Measurements from ENCODE around the gene STAU1. TPM values are rescaled to one million over a fixed set of nuclear protein-coding genes. Genes with fewer than 3 reads are reported as not detected.

Gene STAU1
- total RNA-seq, 1 donor from 2014 or later = 73.5 TPM

DNA sequence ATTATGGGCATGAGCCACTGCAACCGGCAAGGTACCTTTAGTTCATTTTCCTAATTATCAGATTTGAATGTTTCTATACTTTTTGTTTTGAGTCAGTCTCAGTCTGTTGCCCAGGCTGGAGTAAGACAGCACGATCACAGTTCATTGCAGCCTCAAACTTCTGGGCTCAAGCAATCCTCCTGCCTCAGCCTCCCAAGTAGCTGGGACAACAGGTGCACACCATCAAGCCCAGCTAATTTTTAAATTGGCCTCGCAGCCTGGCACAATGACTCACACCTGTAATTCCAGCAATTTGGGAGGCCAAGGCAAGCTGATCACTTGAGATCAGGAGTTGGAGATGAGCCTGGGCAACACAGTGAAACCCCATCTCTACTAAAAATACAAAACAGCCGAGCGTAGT, 24.4 kb downstream of the STAU1 start:
- Histone ChIP-seq H3K4me3 (no peak overlapping the region), H3K36me3 (peaks cover 28% of the 10 kb centered on the region), H3K27me3 (ENCODE audit: low read depth) (no peaks in the 10 kb centered on the region), H3K27ac (no peak overlapping the region), H3K4me1 (peaks cover 40% of the 10 kb centered on the region), H3K9me3 (no peaks in the 10 kb centered on the region)
- intact Hi-C loops (cut with DNase I) = no loop called here
- TF ChIP-seq, protein P1, sequence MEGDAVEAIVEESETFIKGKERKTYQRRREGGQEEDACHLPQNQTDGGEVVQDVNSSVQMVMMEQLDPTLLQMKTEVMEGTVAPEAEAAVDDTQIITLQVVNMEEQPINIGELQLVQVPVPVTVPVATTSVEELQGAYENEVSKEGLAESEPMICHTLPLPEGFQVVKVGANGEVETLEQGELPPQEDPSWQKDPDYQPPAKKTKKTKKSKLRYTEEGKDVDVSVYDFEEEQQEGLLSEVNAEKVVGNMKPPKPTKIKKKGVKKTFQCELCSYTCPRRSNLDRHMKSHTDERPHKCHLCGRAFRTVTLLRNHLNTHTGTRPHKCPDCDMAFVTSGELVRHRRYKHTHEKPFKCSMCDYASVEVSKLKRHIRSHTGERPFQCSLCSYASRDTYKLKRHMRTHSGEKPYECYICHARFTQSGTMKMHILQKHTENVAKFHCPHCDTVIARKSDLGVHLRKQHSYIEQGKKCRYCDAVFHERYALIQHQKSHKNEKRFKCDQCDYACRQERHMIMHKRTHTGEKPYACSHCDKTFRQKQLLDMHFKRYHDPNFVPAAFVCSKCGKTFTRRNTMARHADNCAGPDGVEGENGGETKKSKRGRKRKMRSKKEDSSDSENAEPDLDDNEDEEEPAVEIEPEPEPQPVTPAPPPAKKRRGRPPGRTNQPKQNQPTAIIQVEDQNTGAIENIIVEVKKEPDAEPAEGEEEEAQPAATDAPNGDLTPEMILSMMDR (IDR thresholded peaks at IDR 0.05) = no peak
- ATAC-seq = no peak
- no peak for DNase-seq

DNA sequence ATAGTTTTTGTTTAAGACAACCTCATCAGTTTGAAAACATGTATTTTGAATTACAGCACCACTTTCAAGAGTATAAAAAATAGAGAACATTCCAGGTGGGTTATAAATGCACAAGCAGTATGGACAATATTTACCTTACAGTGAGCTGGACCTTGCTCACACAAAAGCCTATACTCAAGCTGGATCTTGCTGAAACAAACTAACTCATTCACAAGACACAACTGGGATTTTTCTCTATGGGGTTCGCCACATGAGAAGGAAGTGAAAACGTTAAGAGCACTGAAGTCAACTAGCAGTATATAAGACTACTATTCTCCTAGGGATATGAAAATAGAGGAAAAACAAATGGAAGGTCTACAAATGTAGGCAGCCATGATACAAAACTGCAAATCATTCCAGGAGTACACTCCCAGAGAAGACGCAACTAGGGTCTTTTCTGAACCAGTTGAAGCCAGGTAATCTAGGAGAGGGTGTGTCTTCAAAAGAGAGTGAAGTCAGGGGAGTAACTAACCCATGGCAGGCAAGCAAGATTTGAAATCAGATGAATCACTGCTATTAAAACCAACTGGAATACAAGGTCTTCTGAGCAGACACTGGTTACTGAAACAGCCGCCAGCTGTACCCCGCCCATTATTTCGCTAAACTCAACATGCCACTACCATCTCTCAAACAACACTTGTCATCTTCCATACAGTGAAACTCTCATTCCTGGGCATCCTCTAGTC, 26.5 kb downstream of the STAU1 start:
- H3K27ac ChIP-seq = no peak overlapping the region
- intact Hi-C loops (cut with DNase I) = no loop called here
- ATAC-seq (no peak), DNase-seq (no peak)
- TF ChIP-seq, protein P1 (IDR thresholded peaks at IDR 0.05) = no peak
- peaks cover 37% of the 10 kb centered on the region for H3K36me3 ChIP-seq
- H3K4me3 ChIP-seq = no peak overlapping the region
- peaks cover 19% of the 10 kb centered on the region for H3K4me1 ChIP-seq
- H3K9me3 ChIP-seq = no peaks in the 10 kb centered on the region
- H3K27me3 ChIP-seq (ENCODE audit: low read depth) = no peaks in the 10 kb centered on the region

- TF ChIP-seq, protein P1 (IDR thresholded peaks at IDR 0.05) = no peak
- Histone ChIP-seq H3K4me3 (no peak overlapping the region), H3K36me3 (peaks cover 36% of the 10 kb centered on the region), H3K9me3 (no peaks in the 10 kb centered on the region), H3K27ac (no peak overlapping the region), H3K4me1 (peaks cover 11% of the 10 kb centered on the region), H3K27me3 (ENCODE audit: low read depth) (no peaks in the 10 kb centered on the region)
- no peak for DNase-seq
- intact Hi-C loops (cut with DNase I) = no loop called here
- ATAC-seq = no peak
These were observed 27.8 kb downstream of the STAU1 start for GRCh38 chr20:49160057-49160929.

- ATAC-seq = no peak
- Histone ChIP-seq H3K27me3 (ENCODE audit: low read depth) (no peaks in the 10 kb centered on the region), H3K4me3 (no peak overlapping the region), H3K36me3 (peaks cover 36% of the 10 kb centered on the region), H3K27ac (no peak overlapping the region), H3K9me3 (no peaks in the 10 kb centered on the region), H3K4me1 (peaks cover 11% of the 10 kb centered on the region)
- no peak for DNase-seq
- TF ChIP-seq, protein P1 (IDR thresholded peaks at IDR 0.05) = no peak
- intact Hi-C loops (cut with DNase I) = no loop called here
These were observed 31.0 kb downstream of the STAU1 start for GRCh38 chr20:49157146-49157545.

DNA sequence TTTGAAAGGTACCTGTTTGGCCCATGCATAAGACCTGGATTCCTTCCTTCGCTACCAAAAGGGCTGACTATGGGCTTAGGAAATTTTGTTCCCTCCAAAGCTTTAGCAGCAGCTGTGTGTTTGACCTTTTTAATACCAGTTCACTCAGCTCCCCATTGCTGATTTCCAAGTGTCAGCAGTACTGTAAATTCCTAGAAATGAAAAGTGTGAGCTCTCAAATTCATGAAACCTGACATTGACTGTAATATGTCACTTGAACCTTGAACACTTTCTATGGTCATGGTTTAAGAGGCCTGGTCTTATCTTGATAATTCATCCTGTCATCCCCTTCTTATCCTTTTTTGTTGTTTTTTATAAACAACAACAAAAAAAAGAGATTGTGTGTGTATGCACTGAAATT, 31.7 kb downstream of the STAU1 start:
- ATAC-seq (no peak), DNase-seq (no peak)
- H3K36me3 ChIP-seq = peaks cover 43% of the 10 kb centered on the region
- TF ChIP-seq, protein P1 (IDR thresholded peaks at IDR 0.05) = no peak
- no peak overlapping the region for H3K27ac ChIP-seq
- no peaks in the 10 kb centered on the region for H3K27me3 ChIP-seq (ENCODE audit: low read depth)
- peaks cover 10% of the 10 kb centered on the region for H3K4me1 ChIP-seq
- H3K9me3 ChIP-seq = no peaks in the 10 kb centered on the region
- intact Hi-C loops (cut with DNase I) = no loop called here
- no peak overlapping the region for H3K4me3 ChIP-seq

Data from lower lobe of right lung (tissue), 2 donors.